Measurements from ENCODE around the gene SHTN1.

SHTN1 gene

DNA sequence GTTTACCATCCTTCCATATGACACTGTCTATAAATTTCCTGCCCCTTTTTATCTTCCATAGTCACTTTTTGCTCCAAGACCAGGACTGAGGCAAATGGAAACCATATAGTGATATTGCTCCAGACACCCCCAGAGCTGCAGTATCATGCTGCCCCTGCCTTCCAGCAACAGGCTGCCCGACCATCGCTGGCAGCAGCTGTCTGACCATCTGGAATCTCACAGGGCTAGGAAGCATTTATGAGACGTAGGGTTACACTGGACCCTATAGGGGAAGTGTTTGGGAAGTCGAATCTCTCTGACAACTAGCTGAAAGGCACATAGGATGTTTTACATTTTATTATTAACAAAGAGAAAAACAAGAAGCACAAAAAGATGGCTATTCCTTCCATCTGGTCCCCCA is 136.3 kb downstream of the SHTN1 start:
- DNase-seq (ENCODE audit: low spot score), result no peak

DNA sequence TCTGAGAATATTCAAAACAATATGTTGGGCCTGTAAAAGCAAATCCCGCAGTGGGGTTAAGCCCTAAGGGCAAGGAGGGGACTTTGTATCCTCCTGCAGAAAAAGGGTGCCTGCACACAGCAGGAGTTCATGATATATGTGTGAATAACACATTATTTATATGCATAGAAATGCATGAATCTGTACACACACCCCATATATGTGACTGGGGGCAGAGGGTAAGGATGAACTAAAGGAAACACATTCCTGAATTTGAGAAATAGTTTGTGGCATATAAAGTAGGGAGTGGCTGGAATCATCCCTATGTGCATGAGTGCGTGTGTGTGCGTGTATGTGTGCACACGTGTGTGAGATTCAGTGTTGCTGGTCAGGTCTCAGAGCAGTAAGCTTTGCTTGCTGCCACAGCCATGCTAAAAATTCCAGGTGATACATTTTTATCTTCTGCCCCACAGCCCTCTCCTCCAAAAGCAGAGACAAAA is 136.8 kb downstream of the SHTN1 start:
- DNase-seq (ENCODE audit: low spot score), result no peak

DNA sequence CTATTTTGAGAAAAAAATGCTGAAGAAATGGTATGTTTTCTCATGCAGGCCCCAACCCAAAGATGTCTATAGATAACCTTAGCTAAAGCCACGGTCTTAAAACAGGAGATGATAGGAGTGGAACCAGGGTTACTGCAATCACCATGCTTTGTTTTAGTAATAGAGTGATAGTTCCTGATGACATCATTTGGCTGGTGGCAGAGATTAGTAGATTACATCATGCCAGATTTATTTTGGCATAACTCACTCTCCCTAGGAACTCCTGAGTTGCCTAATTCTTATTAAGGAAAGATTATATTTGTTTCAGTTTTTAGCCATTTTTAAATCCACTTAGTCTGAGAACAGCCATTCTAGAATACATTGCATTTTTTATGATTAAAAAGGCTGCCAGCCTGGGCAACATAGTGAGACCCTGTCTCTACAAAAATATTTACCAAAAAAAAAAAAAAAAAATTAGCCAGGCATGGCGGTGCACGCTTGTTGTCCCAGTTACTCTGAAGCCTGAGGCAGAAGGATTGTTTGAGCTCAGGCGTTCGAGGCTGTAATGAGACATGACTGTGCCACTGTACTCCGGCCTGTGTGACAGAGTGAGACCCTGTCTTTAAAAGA is 137.9 kb downstream of the SHTN1 start:
- no peak for DNase-seq (ENCODE audit: low spot score)

DNA sequence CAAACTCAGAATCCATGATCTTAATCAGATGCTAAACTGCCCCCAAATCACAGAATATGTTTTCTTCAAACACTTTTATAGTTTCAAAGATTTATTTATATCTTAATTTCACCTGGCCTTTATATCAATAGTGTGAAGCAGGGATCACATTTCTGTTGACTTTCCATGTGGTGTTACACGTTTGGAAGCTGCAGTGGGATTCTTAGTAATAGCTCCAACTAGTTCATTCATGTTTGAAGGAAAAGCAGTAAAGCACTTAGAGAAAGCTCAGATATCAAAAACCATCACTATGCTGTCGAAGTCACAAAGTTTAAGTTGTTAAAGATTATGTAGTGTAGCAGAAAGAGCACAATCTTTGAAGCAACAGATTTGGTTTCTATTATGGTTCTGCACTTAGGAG is 138.9 kb downstream of the SHTN1 start:
- no peak for DNase-seq (ENCODE audit: low spot score)

DNA sequence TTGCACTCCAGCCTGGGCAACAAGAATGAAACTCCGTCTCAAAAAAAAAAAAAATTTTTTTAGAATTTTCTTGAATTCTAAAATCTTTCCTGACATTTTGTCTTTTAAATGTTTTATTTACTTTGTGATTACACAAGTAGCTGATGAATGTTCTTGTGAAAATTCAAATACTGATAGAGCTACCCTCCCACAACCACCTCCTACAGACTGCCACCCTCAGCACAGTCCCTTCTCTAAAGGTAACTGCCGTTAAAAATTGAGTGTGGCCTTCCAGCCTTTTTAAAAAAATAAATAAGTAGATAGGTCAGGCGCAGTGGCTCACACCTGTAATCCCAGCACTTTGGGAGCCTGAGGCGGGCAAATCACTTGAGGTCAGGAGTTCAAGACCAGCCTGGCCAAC is 140.6 kb downstream of the SHTN1 start:
- no peak for DNase-seq (ENCODE audit: low spot score)

DNA sequence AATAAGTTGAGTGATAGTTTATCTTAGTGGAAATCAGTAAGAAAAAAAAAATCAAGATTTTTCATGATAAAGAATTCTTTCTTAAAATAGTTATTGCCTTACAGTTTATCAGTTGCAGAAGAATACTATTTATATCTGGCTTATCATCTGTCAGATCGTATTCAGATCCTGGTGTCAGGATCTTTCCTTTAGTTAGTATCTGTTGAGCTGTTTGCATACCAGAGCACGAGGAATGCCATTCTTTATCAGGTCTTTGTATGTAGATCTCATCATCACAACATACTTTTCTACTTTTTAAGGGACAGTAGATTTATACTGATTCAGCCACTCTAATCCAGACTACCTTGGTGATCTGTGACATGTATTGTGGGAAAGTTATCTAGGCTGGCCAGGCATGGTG is 143.2 kb downstream of the SHTN1 start:
- DNase-seq (ENCODE audit: low spot score), result no peak

DNA sequence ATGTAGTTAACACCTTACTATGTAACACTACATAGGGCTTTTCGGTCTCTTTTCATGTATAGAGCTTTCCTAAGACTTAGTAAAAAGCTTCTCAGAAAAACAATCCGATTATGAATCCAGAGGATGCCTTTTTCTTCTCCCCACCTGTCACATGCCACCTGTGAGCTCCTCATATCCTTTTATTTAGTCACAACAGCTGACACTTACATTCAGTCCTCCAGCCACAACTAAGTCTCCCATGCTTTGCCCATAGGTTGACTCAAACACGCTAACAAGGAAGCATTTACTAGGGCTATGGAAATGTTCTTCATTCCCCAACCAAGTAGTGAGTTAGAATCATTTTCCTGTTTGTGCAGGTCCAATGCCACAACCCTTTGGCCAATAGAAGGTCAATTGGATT is 147.8 kb downstream of the SHTN1 start:
- DNase-seq (ENCODE audit: low spot score), result no peak

DNA sequence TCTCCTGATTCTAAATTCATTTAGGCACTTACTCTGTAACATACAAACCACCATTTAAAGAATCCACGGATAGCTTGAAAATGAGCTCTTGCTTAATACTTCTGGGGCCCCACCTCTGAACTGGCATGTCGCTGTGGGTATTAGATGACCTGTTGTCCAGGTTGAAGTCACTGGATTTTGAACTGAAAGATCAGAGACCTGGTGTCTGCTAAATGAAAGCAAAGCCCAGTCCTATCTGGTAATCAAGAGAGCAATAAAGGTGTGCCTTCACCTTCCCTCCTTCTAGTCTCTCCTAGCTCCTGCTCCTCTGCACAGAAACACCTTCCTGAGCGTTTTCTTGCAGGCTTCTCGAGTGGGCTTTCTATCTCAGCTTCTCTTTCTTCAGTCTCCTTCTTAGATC is 151.3 kb downstream of the SHTN1 start:
- no peak for DNase-seq (ENCODE audit: low spot score)

DNA sequence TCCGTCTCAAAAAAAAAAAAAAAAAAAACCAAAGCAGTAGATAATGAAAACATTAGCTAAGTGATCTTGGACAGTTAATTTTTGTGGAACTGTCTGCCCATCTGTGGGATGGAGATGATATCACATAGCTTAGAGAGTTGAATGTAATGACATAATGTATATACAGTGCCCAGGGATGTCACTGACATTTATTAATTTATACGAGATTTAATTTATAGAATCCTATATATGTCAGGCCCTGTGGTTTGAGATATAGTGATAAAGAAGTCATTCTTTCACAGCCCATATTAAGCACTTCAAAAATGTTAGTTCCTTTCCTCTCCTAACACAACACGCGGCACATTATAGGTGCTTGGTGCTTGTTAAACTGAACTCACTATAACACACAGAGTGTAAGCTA is 151.7 kb downstream of the SHTN1 start:
- no peak for DNase-seq (ENCODE audit: low spot score)

DNA sequence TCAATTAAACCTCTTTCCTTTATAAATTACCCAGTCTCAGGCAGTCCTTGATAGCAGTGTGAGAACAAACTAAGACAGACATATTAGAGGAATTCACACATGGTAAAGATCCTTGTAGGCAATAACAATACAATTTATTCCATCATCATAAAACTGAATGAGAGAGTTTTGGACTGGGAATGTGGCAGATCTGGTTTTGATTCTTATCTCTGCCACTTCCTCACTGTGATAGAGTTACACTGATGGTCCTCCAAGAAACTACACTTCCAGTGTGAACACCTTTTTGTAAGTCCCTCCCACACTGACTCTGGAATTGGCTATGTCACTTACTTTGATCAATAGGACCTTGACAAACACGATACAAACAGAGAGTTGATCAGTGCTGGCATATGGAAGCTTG is 152.7 kb downstream of the SHTN1 start:
- no peak for DNase-seq (ENCODE audit: low spot score)

DNA sequence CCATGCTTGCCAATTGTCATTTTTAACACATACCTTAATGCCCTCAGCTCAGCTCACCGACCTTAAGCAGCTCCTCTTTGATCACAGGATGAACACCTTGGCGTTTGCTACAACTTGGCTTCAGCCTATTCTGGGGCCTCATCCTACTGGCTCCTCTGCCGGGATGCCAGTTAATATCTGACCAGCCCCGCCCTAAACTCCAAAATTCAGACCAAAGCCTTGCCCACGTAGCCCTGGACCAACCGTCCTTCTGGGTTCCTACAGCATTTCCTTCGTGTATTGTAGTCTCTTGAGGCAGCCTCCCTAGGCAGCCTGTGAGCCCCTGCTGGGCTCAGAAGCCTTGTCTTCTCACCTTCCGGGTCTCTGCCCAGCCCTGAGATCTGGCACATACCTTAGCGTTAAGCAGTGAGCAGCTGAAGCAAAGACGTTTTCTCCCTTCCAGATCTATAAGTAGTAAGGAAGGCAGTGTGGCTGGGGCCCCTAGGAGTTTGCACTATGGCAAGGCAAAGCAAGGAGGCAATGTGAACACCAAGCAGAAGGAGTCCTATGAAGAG is 154.9 kb downstream of the SHTN1 start:
- DNase-seq (ENCODE audit: low spot score), result no peak

DNA sequence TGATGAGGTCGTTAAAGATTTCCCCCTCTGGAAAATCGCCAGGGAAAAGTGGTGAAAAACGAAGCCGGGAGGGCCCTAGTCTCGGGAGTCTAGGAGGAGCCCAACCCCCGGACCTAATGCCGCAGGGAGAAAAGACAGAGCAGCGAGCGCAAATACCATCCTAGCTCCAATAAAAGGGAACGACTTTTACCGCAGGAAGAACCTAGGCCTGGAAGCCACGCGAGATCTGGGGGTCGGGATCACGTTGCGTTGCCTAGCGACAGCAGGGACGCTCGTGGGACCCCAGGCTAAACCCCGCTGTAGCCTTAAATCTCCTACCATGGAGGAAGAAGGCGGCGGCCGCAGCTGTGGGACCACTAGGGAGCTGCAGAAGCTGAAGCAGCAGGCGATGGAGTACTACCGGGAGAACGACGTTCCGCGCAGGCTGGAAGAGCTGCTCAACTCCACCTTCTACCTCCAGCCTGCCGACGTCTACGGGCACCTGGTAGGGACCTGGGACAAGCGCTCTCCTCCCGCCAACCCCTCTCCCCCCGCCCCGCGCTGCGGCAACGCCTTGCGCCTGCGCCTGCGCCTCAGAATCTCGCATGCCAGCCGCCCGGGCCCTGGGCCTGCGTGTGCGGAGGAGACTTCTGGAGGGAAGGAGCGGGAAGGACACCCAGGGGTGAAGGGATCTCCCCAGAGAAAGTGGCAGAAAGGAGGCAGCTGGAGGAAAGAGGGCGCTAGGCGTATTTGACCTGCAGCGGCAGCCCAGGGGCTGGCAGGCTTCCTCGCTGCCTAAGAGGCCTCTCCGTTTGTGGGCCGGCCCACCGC is 155.5 kb downstream of the SHTN1 start, which contains the start of gene ENO4:
TSS of gene ENO4 (plus strand) at position 252 of the 810 bp plus-strand sequence. CDS start at position 320, 68 bp downstream.
- peak; percentile 90 for DNase-seq (ENCODE audit: low spot score)

DNA sequence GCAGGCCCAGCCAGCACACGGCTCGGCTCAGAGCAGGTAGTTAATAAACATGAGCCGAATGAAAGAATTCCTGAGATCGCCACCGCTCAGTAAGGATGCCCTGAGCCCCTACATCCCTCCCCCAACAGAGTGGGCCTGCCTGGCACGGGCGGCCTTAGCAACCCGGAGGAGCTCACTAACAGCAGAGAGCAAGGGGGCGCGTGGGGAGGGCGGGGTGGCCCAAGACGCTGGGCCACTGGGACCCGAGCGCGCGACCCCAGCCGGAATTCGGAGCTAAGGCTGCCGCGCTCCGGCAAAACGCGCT is 156.1 kb downstream of the SHTN1 start:
- no peak for DNase-seq (ENCODE audit: low spot score)

DNA sequence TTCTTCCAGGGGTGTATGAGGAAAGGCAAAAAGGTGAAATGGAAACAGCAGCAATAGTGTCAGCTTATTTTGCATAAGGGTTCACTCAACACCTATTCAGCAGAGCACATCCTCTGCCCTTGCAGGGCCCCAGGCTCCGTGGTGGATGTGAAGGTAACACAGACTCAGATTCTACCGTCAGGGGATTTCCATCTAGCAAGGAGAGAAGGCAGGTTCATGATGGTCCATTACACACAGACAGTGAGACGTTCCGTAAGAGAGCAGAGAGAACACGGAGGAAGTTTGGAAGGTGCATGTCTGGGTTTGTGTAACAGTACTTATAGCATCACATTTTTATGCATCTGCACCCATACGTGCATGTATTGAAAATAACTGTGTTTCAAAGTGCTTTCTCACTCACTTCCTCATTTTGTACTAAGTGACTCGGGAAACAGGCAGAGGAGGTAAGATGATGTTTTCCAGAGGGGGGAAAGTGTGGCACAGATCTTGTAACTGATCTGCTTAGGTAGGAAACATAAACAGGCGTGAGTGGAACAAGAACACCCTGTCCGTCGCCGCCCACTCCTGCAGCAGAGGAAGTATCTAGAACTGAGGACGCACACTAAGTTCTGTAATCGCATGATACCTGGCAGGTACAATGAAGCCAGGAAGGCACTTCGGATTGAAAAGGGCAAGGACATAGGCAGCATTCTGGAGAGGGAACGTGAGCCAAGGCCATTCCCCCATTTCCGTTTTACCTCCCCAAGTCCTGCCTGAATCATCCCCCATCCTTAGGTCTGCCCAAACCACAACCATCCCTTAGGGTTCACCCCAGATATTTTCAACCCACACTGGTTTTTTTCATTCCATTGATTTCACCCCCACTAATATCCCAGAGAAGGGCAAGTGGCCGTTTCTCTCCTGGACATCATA is 156.7 kb downstream of the SHTN1 start:
- peak; percentile 24 for DNase-seq (ENCODE audit: low spot score)

DNA sequence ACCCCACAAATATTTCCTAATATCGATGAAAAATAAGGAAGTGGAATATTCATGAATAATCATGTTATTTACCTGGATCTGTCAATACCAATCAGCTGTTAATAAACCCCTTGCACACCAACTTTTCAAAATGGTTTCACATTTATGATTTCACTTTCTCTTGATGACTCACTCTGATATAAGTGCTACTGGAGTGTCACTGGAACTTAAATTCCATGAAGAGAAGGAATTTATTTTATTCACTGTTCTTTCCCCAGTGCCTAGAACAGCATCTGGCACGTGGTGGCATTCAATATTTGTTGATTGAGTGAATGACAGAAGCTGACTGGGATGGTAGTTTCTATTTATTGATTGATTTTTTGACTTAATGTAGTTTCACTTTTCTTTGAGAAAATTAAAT is 159.2 kb downstream of the SHTN1 start:
- no peak for DNase-seq (ENCODE audit: low spot score)

DNA sequence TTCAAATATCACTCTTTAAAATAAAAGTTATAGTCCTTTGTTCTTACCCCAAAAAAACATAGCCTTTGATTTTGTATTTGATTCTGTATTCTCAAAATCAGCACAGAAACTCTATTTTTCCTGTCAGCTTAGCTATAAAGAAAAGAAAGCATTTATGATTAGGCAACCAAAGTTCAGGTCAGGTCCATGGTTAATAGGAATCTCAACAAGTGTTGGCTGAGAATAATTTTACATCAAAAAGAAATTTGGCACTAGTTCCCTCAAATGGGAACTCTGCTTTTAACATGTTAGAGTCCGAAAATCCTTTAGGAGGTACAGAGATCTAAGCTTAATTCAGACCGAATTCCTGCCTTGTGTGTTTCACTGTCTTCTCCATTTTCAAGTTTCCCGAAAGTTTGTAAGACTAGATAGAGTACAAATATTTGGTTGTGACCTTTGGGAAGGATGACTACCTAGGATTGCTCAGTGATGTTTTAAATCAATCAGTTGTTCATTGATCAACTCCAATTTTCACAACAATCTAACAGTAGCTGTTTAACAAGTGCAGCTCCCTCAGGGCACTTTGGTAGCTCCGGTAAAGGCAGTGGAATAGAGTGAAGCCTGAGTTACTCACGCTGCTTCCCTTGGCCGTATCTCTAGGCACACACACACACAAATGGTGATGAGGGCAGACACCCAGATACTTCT is 164.5 kb downstream of the SHTN1 start:
- DNase-seq (ENCODE audit: low spot score), result no peak

DNA sequence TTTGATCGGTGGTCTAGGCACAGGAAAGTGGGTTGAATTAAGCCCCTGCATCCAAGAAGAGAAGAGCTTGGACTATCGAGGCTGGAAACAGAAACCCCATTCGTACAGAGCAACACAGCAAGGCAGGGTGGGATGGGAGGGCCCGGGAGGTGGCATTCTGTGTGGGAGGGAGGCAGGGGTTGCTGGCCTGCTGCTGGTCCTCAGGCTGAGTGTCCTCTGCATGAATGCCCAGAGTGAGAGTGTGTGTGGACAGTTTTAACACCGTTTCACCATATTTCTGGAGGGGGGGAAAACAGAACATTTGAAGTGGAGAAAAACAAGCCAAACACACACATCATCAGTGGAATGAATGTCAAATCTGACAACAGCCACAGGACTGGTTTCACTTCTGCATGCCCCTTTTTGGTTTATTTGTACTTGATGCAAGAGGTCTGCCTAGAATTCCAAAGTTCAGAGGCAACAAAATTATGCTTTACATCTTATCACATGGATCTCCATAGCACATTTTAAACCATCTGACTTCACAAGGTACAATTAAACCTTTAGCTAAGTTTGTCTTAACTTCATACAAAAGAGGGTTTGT is 166.8 kb downstream of the SHTN1 start:
- no peak for DNase-seq (ENCODE audit: low spot score)

DNA sequence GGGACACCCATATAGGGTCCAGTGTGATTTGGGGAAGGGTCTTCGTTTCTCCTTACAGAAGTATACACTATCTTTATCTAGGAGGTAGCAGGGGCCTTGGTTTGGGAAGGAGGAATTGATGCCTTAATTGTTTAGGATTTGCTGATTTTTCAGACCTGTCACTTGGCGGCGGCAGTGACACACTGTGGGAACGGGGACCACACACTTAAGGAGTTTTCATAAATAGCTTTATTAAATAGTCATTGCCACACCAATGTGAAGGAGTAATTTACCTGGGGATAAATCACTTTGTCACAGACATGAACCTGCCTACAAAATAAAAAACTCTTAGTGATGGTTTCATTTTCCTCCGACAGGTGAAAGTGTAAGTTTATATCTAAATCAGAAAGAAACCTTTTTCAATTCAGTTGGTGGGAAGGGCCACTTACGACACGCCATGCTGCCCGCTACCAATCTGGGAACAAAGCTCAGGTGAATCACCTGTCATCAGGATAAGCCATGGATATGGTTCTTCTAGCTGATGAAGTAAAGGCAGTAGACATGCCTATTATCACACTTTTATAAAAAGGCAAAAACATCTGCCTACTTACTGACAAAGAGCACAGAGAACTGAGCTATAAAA is 168.0 kb downstream of the SHTN1 start:
- DNase-seq (ENCODE audit: low spot score), result no peak

DNA sequence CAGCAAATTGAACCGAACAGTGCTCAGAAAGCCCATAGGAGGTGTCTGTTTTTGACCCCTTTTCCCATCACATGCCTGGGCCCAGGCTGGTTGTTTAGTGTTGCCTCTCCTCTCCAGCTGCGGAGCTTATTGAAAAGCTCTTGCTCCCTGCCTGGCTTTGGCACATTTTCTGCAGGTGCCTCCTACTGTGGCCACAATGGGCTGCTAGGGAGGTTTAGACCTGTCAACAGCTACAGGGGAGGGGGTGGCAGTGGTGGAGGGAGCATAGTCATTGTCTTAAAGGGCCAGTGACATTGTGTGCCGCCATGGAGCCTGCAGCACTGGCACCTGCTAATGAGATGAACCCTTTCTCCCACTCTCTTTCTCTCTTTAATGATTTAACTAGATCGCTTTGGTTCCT is 168.9 kb downstream of the SHTN1 start:
- DNase-seq (ENCODE audit: low spot score), result no peak

DNA sequence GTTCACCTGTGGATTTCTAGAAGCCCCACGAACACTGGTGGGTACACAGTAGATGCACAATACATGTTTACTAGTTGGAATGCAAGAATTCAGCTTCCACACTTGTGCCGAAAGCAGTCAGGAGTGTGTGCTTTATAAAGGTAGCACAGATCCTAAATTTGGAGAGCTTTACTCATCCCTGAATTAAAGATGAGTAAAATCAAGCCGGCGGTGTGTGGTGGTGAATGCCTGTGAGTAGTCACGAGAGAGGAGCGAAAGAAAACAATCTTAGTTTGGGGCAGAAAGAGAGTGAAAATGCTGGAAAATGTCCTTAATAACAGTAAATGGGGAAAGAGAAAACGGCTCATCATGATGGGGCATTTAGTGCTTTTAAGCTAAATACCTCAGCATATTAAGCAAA is 169.3 kb downstream of the SHTN1 start:
- no peak for DNase-seq (ENCODE audit: low spot score)
